Femur (tissue), 1 donor: ENCODE data around the gene CFAP299.

Source experiments
- DNase-seq: peaks from one replicate; pipeline ENCODE4 v3.0.0-alpha.2; 2017

The CFAP299 gene

GRCh38 chr4:80529026-80529425 lies 193.5 kb downstream of the CFAP299 start:
- DNase-seq = no peak

GRCh38 chr4:80532674-80533333 lies 197.3 kb downstream of the CFAP299 start:
- no peak for DNase-seq

GRCh38 chr4:80535551-80535950 lies 200.0 kb downstream of the CFAP299 start:
- DNase-seq = no peak

- DNase-seq = no peak
These were observed 202.9 kb downstream of the CFAP299 start for GRCh38 chr4:80538276-80538926.

GRCh38 chr4:80539190-80539589 lies 203.7 kb downstream of the CFAP299 start:
- DNase-seq = no peak

- no peak for DNase-seq
These were observed 204.8 kb downstream of the CFAP299 start for GRCh38 chr4:80540349-80540748.

- DNase-seq = no peak
These were observed 205.4 kb downstream of the CFAP299 start for GRCh38 chr4:80540785-80541469.

GRCh38 chr4:80542747-80543146 lies 207.2 kb downstream of the CFAP299 start:
- DNase-seq = no peak

- DNase-seq = no peak
These were observed 224.8 kb downstream of the CFAP299 start for GRCh38 chr4:80560337-80560736.

- DNase-seq = no peak
These were observed 230.8 kb downstream of the CFAP299 start for GRCh38 chr4:80566203-80566872.

GRCh38 chr4:80568891-80569290 lies 233.4 kb downstream of the CFAP299 start:
- DNase-seq = no peak

- no peak for DNase-seq
These were observed 241.3 kb downstream of the CFAP299 start for GRCh38 chr4:80576796-80577195.

- DNase-seq = no peak
These were observed 242.5 kb downstream of the CFAP299 start for GRCh38 chr4:80578001-80578400.

- no peak for DNase-seq
These were observed 250.0 kb downstream of the CFAP299 start for GRCh38 chr4:80585542-80585941.

GRCh38 chr4:80586716-80587115 lies 251.2 kb downstream of the CFAP299 start:
- DNase-seq = no peak

- DNase-seq = no peak
These were observed 252.4 kb downstream of the CFAP299 start for GRCh38 chr4:80587871-80588385.

- DNase-seq = no peak
These were observed 257.4 kb downstream of the CFAP299 start for GRCh38 chr4:80592950-80593349.

GRCh38 chr4:80594701-80595100 lies 259.2 kb downstream of the CFAP299 start:
- no peak for DNase-seq

- no peak for DNase-seq
These were observed 272.9 kb downstream of the CFAP299 start for GRCh38 chr4:80608281-80608980.

- no peak for DNase-seq
These were observed 274.7 kb downstream of the CFAP299 start for GRCh38 chr4:80610199-80610598.

- DNase-seq = no peak
These were observed 275.5 kb downstream of the CFAP299 start for GRCh38 chr4:80610845-80611677.

GRCh38 chr4:80611678-80611979 lies 276.1 kb downstream of the CFAP299 start:
- DNase-seq = no peak
